Gastroesophageal sphincter (tissue), 4 donors: ENCODE measurements around the gene IKZF2. TPM values are rescaled to one million over a fixed set of nuclear protein-coding genes. Genes with fewer than 3 reads are reported as not detected.

Source experiments
- ATAC-seq: fragments of 150-250 bp; one replicate; pipeline ENCODE4 v1.9.1; 2016; ENCODE audit warnings: mild to moderate bottlenecking, moderate library complexity
- H3K27ac ChIP-seq, 4 donors: fragments of 200-600 bp; sonication (generic) in 3 of 4; 1 replicate in 3 of 4; 2 replicates in 1 of 4; pipeline ENCODE4 v1.5.1; 2016 to 2019
- H3K27me3 ChIP-seq: fragments of 200-600 bp; sonication (generic); one replicate; pipeline ENCODE4 v1.5.1; 2019
- H3K36me3 ChIP-seq, 2 donors: fragments of 200-600 bp; sonication (generic); one replicate each; pipeline ENCODE4 v1.5.1; 2019; ENCODE audit warnings: control low read depth in 1 of 2
- H3K4me1 ChIP-seq, 3 donors: fragments of 200-600 bp; sonication (generic); 1 replicate in 2 of 3; 2 replicates in 1 of 3; pipeline ENCODE4 v1.5.1; 2016 to 2019; ENCODE audit warnings: control low read depth in 2 of 3
- H3K4me3 ChIP-seq, 2 donors: fragments of 200-600 bp; sonication (generic); one replicate each; pipeline ENCODE4 v1.5.1; 2019; ENCODE audit warnings: mild to moderate bottlenecking in 1 of 2, moderate library complexity in 1 of 2
- H3K9me3 ChIP-seq, 3 donors: fragments of 200-600 bp; sonication (generic); one replicate each; pipeline ENCODE4 v1.5.1; 2017 to 2019; ENCODE audit warnings: control low read depth in 2 of 3
- EP300 ChIP-seq: sonication (generic); formaldehyde crosslinking; IDR thresholded peaks from one replicate; pipeline ENCODE4 v1.6.1; 2017; ENCODE audit warnings: antibody characterized with exemption, mild to moderate bottlenecking
- POLR2A ChIP-seq, 2 donors: fragments of 450-650 bp; IDR thresholded peaks; one replicate each; pipeline ENCODE4 v1.6.1; 2017; ENCODE audit warnings: antibody characterized with exemption in 2 of 2, mild to moderate bottlenecking in 2 of 2, moderate library complexity in 1 of 2
- POLR2AphosphoS5 ChIP-seq: sonication (generic); formaldehyde crosslinking; IDR thresholded peaks from one replicate; pipeline ENCODE4 v1.6.1; 2017; ENCODE audit warnings: antibody characterized with exemption
- WGBS, 2 donors: methylation state at CpG; one replicate each; pipeline ENCODE4 v1.1.5; 2018; ENCODE audit warnings: low coverage in 1 of 2; 5-methylcytosine and 5-hydroxymethylcytosine counted together
- total RNA-seq, 4 donors: library from RNA; depleted of rRNA; stranded (reverse); fragments of >200 nt; gene quantifications; one replicate each; pipeline ENCODE4 v1.1.0, GENCODE V29; 2016
- TF ChIP-seq, protein P1 (sequence below), 4 experiments: fragments of 200-600 bp in 2 of 4; fragments of 450-650 bp in 2 of 4; sonication (generic) in 1 of 4; IDR thresholded peaks; one replicate each; pipeline ENCODE4 v1.5.1; 2017 to 2019; ENCODE audit warnings: antibody characterized with exemption in 4 of 4, mild to moderate bottlenecking in 2 of 4, moderate library complexity in 2 of 4

The IKZF2 gene
- total RNA-seq, 4 donors from 2014 or later, result 4.2 to 11.6 (median 9.6) TPM

DNA sequence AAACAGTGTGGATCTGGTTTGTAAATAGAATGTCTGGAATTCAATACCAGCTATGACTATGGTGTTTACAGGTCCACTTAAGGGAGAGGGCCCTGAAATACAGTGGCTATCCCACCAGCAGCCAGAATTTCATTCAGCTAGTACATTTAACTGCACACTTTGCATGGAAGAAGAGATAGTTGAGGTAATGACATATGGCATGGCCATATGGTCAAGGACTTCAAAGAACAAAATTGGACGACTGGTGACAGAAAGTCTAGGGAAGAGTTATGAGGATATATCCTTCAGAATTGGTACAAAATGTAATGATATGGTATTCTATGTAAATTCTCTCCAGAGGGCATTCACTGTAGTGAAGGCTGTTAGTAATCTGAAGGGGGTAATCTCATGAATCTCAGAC is 105.0 kb downstream of the IKZF2 start:
- Histone ChIP-seq H3K9me3 (no peaks in the 10 kb centered on the region), H3K27ac (no peak overlapping the region), H3K4me3 (no peak overlapping the region), H3K36me3 (peaks cover 0 to 36% of the 10 kb centered on the region in 2 donors), H3K27me3 (no peaks in the 10 kb centered on the region), H3K4me1 (no peaks in the 10 kb centered on the region)
- ATAC-seq, result no peak
- TF ChIP-seq POLR2AphosphoS5 (no peak), POLR2A (IDR thresholded peaks at IDR 0.05) (no peak), EP300 (no peak)
- TF ChIP-seq, protein P1, sequence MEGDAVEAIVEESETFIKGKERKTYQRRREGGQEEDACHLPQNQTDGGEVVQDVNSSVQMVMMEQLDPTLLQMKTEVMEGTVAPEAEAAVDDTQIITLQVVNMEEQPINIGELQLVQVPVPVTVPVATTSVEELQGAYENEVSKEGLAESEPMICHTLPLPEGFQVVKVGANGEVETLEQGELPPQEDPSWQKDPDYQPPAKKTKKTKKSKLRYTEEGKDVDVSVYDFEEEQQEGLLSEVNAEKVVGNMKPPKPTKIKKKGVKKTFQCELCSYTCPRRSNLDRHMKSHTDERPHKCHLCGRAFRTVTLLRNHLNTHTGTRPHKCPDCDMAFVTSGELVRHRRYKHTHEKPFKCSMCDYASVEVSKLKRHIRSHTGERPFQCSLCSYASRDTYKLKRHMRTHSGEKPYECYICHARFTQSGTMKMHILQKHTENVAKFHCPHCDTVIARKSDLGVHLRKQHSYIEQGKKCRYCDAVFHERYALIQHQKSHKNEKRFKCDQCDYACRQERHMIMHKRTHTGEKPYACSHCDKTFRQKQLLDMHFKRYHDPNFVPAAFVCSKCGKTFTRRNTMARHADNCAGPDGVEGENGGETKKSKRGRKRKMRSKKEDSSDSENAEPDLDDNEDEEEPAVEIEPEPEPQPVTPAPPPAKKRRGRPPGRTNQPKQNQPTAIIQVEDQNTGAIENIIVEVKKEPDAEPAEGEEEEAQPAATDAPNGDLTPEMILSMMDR (IDR thresholded peaks at IDR 0.05), result no peak
- 69 to 100% methylated on average over 1 of the region's 1 CpG for WGBS, 2 donors

DNA sequence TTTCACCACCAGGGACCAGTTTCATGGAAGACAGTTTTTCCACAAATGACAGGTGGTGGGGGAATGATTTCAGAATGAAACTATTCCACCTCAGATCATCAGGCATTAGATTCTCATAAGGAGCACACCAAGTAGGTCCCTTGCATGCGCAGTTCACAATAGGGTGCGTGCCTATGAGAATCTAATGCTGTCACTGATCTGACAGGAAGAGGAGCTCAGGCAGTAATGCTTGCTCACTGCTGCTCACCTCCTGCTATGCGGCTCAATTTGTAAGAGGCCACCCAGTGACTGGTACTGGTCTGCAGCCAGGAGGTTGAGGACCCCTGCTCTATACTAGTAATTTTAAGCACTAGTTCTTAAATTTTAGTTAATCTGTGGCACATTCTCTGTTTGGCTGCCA is 107.8 kb downstream of the IKZF2 start:
- TF ChIP-seq POLR2A (IDR thresholded peaks at IDR 0.05), result no peak
- H3K9me3 ChIP-seq, result no peaks in the 10 kb centered on the region
- H3K4me1 ChIP-seq, result no peaks in the 10 kb centered on the region
- H3K4me3 ChIP-seq, result no peak overlapping the region
- peaks cover 0 to 36% of the 10 kb centered on the region in 2 donors for H3K36me3 ChIP-seq
- ATAC-seq, result no peak
- no peaks in the 10 kb centered on the region for H3K27me3 ChIP-seq
- no peak overlapping the region for H3K27ac ChIP-seq
- WGBS, 2 donors, result 100% methylated on average over 3 of the region's 3 CpGs; no CpG with 5 or more reads in 1 of the 2 donors

DNA sequence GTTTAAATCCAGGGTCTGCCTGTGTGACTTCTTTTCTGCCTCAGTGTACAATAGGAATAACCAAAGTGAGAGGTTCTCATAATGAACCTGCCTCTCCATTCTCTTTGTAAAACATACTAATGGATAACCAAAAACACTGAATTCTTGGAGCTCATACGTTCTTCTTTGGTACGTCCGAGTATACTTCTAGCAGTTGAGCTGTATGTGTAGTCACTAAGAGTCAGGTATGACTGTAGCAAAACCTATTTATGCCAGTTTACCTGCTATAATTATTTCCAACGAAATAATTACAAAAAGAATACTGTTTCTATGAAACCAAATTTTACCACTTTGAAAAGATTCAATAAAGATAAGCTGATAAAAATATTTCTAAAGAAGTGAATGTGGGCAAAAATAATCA is 109.2 kb downstream of the IKZF2 start:
- Histone ChIP-seq H3K4me1 (no peaks in the 10 kb centered on the region), H3K9me3 (no peaks in the 10 kb centered on the region), H3K4me3 (no peak overlapping the region), H3K27ac (no peak overlapping the region), H3K36me3 (peaks cover 0 to 30% of the 10 kb centered on the region in 2 donors), H3K27me3 (no peaks in the 10 kb centered on the region)
- TF ChIP-seq EP300, result no peak
- TF ChIP-seq POLR2A (IDR thresholded peaks at IDR 0.05), result no peak
- TF ChIP-seq POLR2AphosphoS5, result no peak
- TF ChIP-seq, protein P1 (IDR thresholded peaks at IDR 0.05), result no peak
- 37 to 41% methylated on average over 4 of the region's 4 CpGs for WGBS, 2 donors
- no peak for ATAC-seq

DNA sequence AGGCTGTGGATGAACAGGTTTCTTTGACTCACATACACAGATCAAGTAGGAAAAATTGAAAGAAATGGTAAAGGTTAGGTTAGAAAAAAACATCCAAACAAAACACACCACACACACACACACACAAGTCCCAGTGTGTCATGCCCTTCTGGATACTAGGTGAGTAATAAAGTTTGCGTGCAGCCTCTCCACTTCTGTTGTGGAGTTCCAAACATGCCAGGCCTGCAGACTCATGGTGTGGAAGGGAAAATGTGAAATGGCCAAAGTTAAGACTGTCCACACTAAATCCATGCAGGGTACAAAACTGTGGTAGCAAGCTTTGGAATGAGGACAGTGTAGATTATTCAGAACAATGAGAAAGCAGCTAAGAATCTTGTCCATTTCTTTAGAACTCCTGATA is 114.6 kb downstream of the IKZF2 start:
- H3K27me3 ChIP-seq, result no peaks in the 10 kb centered on the region
- ATAC-seq, result no peak
- H3K4me1 ChIP-seq, result no peaks in the 10 kb centered on the region
- WGBS, 2 donors, result 0% methylated on average over 1 of the region's 1 CpG
- H3K27ac ChIP-seq, result no peak overlapping the region
- H3K36me3 ChIP-seq, result no peaks in the 10 kb centered on the region
- no peak for TF ChIP-seq POLR2AphosphoS5
- TF ChIP-seq POLR2A (IDR thresholded peaks at IDR 0.05), result no peak
- no peak for TF ChIP-seq EP300
- TF ChIP-seq, protein P1 (IDR thresholded peaks at IDR 0.05), result no peak
- no peaks in the 10 kb centered on the region for H3K9me3 ChIP-seq
- H3K4me3 ChIP-seq, result no peak overlapping the region

DNA sequence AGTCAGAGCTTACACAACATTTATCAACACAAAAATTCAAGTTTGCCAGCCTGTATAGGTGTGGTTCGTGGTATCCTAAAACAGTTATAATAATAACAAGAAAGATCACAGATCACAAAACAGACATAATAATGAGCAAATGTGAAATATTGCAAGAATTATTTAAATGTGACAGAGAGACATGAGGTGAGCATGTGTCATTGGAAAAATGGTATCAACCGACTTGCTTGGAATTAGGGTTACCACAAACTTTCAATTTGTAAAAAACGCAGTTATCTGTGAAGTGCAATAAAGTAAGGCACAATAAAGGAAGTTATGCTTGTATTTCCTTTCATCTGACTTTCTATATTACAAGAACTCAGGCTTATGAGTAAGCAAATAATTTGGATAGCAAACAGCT is 116.8 kb downstream of the IKZF2 start:
- ATAC-seq, result no peak
- TF ChIP-seq, protein P1 (IDR thresholded peaks at IDR 0.05), result no peak
- TF ChIP-seq POLR2AphosphoS5, result no peak
- TF ChIP-seq EP300, result no peak
- no peak for TF ChIP-seq POLR2A (IDR thresholded peaks at IDR 0.05)
- no peaks in the 10 kb centered on the region for H3K9me3 ChIP-seq
- no peaks in the 10 kb centered on the region for H3K4me1 ChIP-seq
- no peaks in the 10 kb centered on the region for H3K27me3 ChIP-seq
- H3K4me3 ChIP-seq, result no peak overlapping the region
- 76 to 83% methylated on average over 3 of the region's 3 CpGs for WGBS, 2 donors
- no peaks in the 10 kb centered on the region for H3K36me3 ChIP-seq
- H3K27ac ChIP-seq, result no peak overlapping the region
